Right lobe of liver (tissue), 6 donors: ENCODE results near the gene SLC5A4. TPM values are rescaled to one million over a fixed set of nuclear protein-coding genes. Genes with fewer than 3 reads are reported as not detected.
A peak's percentile ranks its signal among the peaks of the same experiment; 100 is the strongest.

ENCODE experiments used
- ATAC-seq, 4 donors: fragments of 200-7000 bp; cut with Tn5 transposase; one replicate each; pipeline ENCODE4 v1.9.1; 2020; ENCODE audit warnings: mild to moderate bottlenecking in 4 of 4, moderate library complexity in 4 of 4
- DNase-seq, 3 donors: peaks; one replicate each; pipeline ENCODE4 v3.0.0-alpha.2; 2020
- H3K27ac ChIP-seq, 3 donors: fragments of 200-600 bp; one replicate each; pipeline ENCODE4 v1.8.0; 2022
- H3K27me3 ChIP-seq, 2 donors: fragments of 200-600 bp; one replicate each; pipeline ENCODE4 v1.8.0; 2022
- H3K36me3 ChIP-seq, 4 donors: fragments of 200-600 bp; sonication (generic) in 1 of 4; one replicate each; pipeline versions ENCODE4 v1.5.1 to v1.8.0; 2017 to 2022; ENCODE audit warnings: control low read depth in 1 of 4
- H3K4me1 ChIP-seq, 4 donors: fragments of 200-600 bp; sonication (generic) in 1 of 4; one replicate each; pipeline versions ENCODE4 v1.5.1 to v1.8.0; 2017 to 2022; ENCODE audit warnings: control low read depth in 1 of 4
- H3K4me3 ChIP-seq, 3 donors: fragments of 200-600 bp; one replicate each; pipeline ENCODE4 v1.8.0; 2022
- H3K9me3 ChIP-seq, 4 donors: fragments of 200-600 bp; sonication (generic) in 1 of 4; one replicate each; pipeline versions ENCODE4 v1.5.1 to v1.8.0; 2017 to 2022; ENCODE audit warnings: control low read depth in 1 of 4
- CTCF ChIP-seq, 4 donors: fragments of 200-600 bp in 3 of 4; fragments of 450-650 bp in 1 of 4; IDR thresholded peaks; one replicate each; pipeline versions ENCODE4 v1.5.1 to v1.8.0; 2016 to 2022; ENCODE audit warnings: antibody characterized with exemption in 4 of 4, mild to moderate bottlenecking in 2 of 4
- POLR2A ChIP-seq: fragments of 450-650 bp; IDR thresholded peaks from one replicate; pipeline ENCODE4 v1.6.1; 2017; ENCODE audit warnings: antibody characterized with exemption, mild to moderate bottlenecking
- WGBS: methylation state at CpG from one replicate; pipeline ENCODE4 v1.1.6; 2018; ENCODE audit warnings: low coverage, low lambda C conversion rate; ENCODE audit not compliant: insufficient coverage; ENCODE audit errors: missing lambda C conversion rate; 5-methylcytosine and 5-hydroxymethylcytosine counted together
- intact Hi-C, 2 donors: fragments of 100-400 bp; cut with DNase I; formaldehyde crosslinking; loops; one replicate each; pipeline versions ENCODE4 v1.11.2 to v1.14.1; 2022
- total RNA-seq, 6 experiments: library from RNA; depleted of rRNA in 2 of 6; stranded (reverse); fragments of >200 nt in 2 of 6; fragmentation: NEBNext Ultra II Directional in 3 of 6; extraction: Animal tissue kit (Norgen Biotek cat#: 25700) in 3 of 6; gene quantifications; one replicate each; pipeline versions ENCODE4 v1.1.0 to v1.2.4, GENCODE V29; 2016 to 2023
- donor health status: DM: no; HTN: yes; CAD: no.
- donor health status: DM: no; HTN: no; CAD: no.
- donor health status: DM: no; HTN: no; CAD: no.
- donor health status: DM: no; HTN: yes; CAD: no.
- donor health status: DM: no; HTN: yes; CAD: no.

The SLC5A4 gene
- total RNA-seq, 6 experiments from 2014 or later = 0.11 to 0.20 (median 0.16) TPM; not detected in 2

GRCh38 chr22:32226326-32227104 lies 28.6 kb downstream of the SLC5A4 start:
- WGBS = 74% methylated on average over 7 of the region's 7 CpGs
- intact Hi-C loops = no loop called here
- no peaks in the 10 kb centered on the region for H3K36me3 ChIP-seq
- H3K27ac ChIP-seq = no peak overlapping the region
- no peaks in the 10 kb centered on the region for H3K27me3 ChIP-seq
- no peak for ATAC-seq
- no peaks in the 10 kb centered on the region for H3K9me3 ChIP-seq
- TF ChIP-seq CTCF (IDR thresholded peaks at IDR 0.05) (no peak), POLR2A (no peak)
- H3K4me3 ChIP-seq = no peak overlapping the region
- no peak for DNase-seq
- H3K4me1 ChIP-seq = no peaks in the 10 kb centered on the region

- H3K4me3 ChIP-seq = no peak overlapping the region
- TF ChIP-seq CTCF (IDR thresholded peaks at IDR 0.05) = no peak
- no peak for TF ChIP-seq POLR2A
- no peaks in the 10 kb centered on the region for H3K9me3 ChIP-seq
- DNase-seq = no peak
- H3K36me3 ChIP-seq = no peaks in the 10 kb centered on the region
- no peak for ATAC-seq
- H3K27me3 ChIP-seq = no peaks in the 10 kb centered on the region
- intact Hi-C loops = no loop called here
- no peak overlapping the region for H3K27ac ChIP-seq
- H3K4me1 ChIP-seq = no peaks in the 10 kb centered on the region
- WGBS = 95% methylated on average over 1 of the region's 1 CpG
Observed at GRCh38 chr22:32222991-32223390, 32.2 kb downstream of the SLC5A4 start.

- Histone ChIP-seq H3K36me3 (no peaks in the 10 kb centered on the region), H3K27ac (no peak overlapping the region), H3K4me3 (no peak overlapping the region), H3K4me1 (no peaks in the 10 kb centered on the region), H3K9me3 (no peaks in the 10 kb centered on the region), H3K27me3 (no peaks in the 10 kb centered on the region)
- ATAC-seq (peak in 3 of 4 donors; percentile 30 to 54 (median 30)), DNase-seq (no peak)
- WGBS = 63% methylated on average over 3 of the region's 3 CpGs
- no peak for TF ChIP-seq POLR2A
- TF ChIP-seq CTCF (IDR thresholded peaks at IDR 0.05) = no peak
- intact Hi-C loops = no loop called here
Observed at GRCh38 chr22:32219026-32219425, 36.1 kb downstream of the SLC5A4 start.

- peak in 2 of 4 donors; percentile 36 for ATAC-seq
- WGBS = 78% methylated on average over 6 of the region's 6 CpGs
- no peak for TF ChIP-seq CTCF (IDR thresholded peaks at IDR 0.05)
- no peak for TF ChIP-seq POLR2A
Observed at GRCh38 chr22:32218470-32218869, 36.7 kb downstream of the SLC5A4 start.

More at GRCh38 chr22:32218470-32218869, 36.7 kb downstream of the SLC5A4 start:
- Histone ChIP-seq H3K27me3 (no peaks in the 10 kb centered on the region), H3K36me3 (no peaks in the 10 kb centered on the region), H3K9me3 (no peaks in the 10 kb centered on the region), H3K4me3 (no peak overlapping the region), H3K27ac (no peak overlapping the region), H3K4me1 (no peaks in the 10 kb centered on the region)
- intact Hi-C loops = no loop called here
- no peak for DNase-seq
